Measurements from ENCODE around the gene MT1G.
"Not testable (repeated sequence)": the region's sequence is repeated elsewhere in the genome, so short reads cannot be mapped to it uniquely, and the experiment has no call there.

Gene MT1G

DNA sequence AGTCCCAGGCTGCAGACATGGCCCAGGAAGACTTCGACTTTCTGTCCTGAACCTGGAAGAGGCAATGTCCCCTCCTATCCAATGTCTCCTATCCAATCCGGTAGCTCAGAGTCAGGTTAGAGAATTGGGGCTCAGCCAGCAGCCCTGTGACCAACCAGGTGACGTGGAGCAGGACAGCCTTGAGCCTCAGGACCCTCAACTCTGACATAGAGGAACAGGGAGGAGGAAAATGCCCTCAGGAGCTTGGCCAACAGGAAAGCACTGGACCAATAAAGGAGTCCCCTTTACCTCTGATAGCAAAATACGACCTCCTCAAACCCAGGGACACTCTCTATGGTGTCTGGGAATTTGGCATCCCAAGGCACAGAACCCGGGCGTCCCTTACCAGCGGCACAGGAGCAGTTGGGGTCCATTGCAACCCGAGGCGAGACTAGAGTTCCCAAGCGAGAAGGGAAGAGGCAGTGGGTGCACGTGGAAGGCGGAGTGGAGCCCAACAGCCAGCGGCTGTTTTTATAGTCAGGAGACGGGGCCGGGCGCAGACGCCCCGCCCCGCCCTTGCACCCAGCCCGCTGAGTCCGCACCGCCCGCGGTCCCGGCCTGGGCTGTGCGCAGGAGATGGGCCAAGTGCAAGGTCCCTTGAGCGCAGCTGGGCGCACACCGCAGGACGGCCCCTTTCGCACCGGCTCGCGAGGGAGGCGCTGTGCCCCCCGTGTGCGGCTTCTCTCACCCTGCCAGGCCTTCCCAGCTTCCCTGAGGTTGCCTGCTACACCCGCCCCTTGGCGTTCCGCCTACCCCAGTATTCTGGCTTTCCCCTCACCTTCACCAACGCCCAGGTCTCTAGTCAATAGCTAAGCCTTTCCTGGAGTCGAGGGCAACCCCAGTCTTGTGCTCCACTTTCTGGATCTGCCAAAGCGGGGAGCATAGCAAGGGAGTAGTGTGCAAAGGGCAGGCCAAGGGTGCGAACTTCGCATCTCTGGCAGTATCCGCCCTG lies at the start of gene MT1G:
Gene MT1G (minus strand): TSS at position 485 of the 991 bp plus-strand sequence. CDS start 72 bp downstream, at position 413.
- no peak for DNase-seq

DNA sequence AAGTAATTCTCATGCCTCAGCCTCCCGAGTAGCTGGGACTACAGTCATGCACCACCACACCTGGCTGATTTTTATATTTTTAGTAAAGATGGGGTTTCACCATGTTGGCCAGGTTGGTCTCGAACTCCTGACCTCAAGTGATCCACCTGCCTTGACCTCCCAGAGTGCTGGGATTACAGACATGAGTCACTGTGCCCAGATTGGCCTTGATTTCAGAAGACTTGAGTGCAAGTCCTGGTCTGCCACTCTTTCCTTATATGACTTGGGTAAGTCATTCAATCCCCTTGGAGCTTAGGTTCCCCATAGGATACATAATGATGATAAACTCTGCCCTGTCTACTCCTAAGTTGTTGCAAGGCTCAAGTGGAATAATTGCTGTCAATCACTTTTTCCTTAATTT lies 49.7 kb upstream of the MT1G start:
- DNase-seq, result not testable (repeated sequence)

- no peak for DNase-seq
Measured at GRCh38 chr16:56716761-56717160, 48.9 kb upstream of the MT1G start.

- no peak for DNase-seq
Measured at GRCh38 chr16:56715126-56715525, 47.3 kb upstream of the MT1G start.

- DNase-seq, result no peak
Measured at GRCh38 chr16:56713794-56714193, 45.9 kb upstream of the MT1G start.

GRCh38 chr16:56711862-56712261 lies 44.0 kb upstream of the MT1G start:
- DNase-seq, result peak; percentile 18

DNA sequence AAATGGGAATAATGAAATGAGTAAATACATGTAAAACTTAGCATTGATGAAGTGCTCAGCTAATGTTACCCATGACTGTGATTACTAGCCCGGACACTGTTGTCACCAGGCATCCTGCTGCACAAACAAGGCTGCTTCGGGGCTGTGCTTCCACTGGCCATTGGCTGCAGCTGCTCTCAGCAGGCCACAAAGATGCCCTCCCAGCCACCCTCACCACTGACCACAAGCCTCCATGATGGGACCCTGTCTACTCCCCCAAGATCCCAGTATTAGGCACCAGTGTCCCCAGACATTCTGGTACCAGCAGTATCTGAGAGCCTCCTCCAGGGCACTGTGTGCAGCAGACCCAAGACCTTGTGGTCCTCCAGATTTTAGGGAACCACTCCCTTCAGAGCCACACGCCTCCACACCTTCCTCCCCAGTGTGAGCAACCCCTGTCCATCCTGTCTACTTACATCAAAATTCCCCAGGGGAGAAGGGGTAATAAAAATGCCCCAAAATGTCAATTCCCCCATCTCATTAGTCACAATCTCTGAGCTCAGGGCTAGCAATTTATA lies 42.4 kb upstream of the MT1G start:
- no peak for DNase-seq

DNA sequence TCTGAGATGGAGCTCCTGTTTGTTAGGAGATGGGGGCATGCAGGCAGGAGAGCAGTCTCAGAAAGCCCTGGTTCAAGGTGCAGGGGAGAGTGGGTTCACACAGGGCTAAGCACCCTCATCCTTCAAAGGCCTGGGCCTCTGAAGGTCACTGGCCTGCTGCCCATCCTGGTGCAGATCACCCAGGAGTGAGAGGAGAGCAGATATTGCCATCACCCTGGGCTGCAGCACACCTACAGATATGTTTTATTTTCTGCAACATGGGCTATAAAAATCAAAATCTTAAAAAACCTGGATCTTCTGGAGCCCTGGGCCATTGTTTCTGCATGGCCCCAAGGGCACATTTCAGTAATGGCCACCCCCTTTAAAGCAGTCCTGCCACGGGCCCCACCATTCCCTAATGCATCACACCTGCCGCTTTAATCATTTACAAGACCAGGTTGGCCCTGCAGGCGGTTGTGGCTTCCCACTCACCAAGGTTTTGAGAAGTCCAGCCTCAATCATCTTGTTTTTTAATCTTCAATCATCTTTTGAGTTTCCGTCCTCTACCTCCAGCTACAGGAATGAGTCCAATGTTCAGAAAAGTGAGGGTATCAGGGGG lies 41.7 kb upstream of the MT1G start:
- DNase-seq, result no peak

GRCh38 chr16:56708525-56709442 lies 40.9 kb upstream of the MT1G start:
- DNase-seq, result no peak

- DNase-seq, result no peak
Measured at GRCh38 chr16:56702836-56703235, 35.0 kb upstream of the MT1G start.

DNA sequence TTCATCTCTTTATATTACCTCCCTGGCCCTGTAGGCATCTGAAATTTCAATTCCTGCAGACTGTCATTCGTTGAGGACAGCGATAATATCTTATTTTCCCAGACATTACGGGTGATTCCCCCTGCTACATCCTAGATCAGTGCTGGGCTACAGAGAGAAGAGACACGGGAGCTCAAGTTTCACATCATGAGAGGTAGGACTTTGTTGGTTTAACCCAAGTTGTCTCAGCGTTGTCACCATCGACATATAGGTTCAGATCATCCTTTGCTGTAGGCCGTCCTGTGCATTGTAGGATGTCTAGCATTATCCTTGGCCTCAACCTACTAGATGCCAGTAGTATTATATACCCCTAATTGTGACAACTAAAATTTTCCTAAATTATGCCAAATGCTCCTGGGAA lies 33.7 kb upstream of the MT1G start:
- DNase-seq, result no peak

DNA sequence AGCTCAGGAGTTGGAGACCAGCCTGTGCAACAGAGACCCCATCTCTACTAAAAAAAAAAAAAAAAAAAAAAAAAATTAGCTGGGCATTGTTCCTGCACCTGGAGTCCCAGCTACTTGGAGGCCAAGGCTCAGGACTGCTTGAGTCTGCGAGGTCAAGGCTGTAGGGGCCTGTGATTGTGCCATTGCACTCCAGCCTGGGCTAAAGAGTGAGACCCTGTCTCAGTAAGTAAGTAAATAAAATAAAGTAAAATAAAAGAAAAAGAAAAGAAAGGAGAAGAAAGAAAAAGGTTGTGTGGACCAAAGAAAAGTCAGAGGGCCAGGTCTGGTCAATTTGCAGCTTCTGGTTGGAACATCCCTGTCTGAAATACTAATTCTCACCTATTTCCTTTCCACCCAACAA lies 32.8 kb upstream of the MT1G start:
- no peak for DNase-seq

GRCh38 chr16:56700195-56700594 lies 32.3 kb upstream of the MT1G start:
- no peak for DNase-seq

DNA sequence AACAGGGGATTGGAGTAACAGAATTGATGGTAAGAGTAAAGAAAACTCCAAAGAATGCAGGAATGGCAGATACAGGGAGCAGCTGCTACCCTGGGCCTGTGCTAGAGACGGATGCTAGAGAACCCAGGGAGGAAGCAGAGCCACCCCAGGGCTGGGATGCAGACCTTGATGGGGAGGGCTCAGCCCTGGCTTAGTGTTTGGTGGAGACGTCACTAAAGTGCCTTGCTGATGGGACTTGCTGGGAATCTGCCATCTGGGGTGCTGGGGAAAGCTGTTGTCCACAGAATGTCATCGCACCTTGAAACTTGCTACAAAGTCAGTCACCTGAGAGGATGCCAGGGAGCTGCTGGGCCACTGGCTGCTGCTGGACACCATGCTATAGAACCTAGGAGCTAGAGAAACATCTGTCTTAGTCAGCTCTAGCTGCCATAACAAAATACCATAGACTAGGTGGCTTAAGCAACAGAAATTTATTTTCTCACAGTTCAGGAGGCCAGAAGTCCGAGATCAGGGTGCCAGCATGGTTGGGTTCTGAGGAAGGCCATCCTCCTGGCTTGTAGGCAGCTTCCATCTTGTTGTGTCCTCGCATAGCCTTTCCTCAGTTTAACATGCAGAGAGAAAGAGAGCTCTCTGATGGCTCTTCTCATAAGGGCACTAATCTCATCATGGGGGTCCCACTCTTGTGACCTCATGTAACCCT lies 29.7 kb upstream of the MT1G start:
- DNase-seq, result no peak

- no peak for DNase-seq
Measured at GRCh38 chr16:56695246-56695645, 27.4 kb upstream of the MT1G start.

GRCh38 chr16:56691885-56692284 lies 24.0 kb upstream of the MT1G start:
- peak; percentile 45 for DNase-seq

- DNase-seq, result no peak
Measured at GRCh38 chr16:56690420-56691122, 22.7 kb upstream of the MT1G start.

DNA sequence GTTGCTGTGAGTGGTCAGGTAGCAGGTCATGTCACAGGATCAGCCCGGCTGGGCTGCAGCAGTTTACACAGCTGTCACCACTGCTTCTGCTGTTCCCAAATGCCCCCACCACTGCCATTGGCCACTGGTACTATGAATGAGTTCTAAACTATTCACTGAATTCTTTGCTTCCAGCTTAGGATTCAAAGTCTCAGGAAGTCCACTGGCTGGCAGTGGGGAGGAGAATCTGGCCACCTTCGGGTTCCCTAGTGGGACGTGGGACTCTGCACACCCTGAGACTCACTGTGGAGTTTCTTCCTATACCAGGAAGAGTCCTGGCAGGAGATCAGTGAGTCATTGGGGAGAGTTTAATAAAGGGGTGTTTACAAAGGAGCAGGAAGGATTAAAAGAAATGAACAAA lies 21.3 kb upstream of the MT1G start:
- no peak for DNase-seq

GRCh38 chr16:56688762-56689161 lies 20.9 kb upstream of the MT1G start:
- DNase-seq, result no peak

- DNase-seq, result no peak
Measured at GRCh38 chr16:56686758-56687157, 18.9 kb upstream of the MT1G start.

DNA sequence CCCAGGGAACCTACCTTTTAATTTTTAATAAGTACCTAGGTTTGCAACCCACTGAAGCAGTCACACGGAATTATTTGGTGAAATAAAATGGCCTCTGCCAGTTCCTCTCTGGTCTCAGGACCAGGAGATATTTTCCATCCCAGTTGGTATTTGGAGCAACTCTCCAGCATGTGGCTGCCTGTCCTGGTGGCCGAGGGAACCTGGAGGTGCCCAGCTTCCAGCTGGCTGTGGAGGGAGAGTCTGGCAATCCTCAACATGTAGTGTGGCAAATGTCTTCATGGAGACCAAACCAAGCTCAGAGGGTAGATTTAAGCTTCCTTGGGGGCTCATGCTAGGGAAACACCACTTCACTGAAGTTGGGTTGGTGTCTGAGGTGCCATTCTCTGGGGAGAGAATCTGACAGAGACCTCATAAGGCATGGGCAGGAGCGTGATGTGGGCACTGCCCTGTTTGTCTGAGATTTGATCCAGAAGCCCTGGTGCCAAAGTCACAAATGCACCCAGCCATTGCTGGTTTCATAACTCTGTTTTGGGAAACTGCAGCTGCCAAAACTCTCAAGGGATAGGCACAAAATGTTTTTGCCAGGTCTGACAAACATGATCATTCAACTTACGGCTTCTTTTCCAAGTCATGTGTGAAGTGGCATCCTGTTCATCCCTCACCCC lies 17.2 kb upstream of the MT1G start:
- no peak for DNase-seq
